22Rv1 (cell line): Measurements from ENCODE around the gene RLF.

Experiments used
- ZFX ChIP-seq: fragments of 450-650 bp; IDR thresholded peaks from 2 replicates; pipeline ENCODE4 v1.6.1; 2017; ENCODE audit warnings: antibody characterized with exemption, borderline replicate concordance
- TF ChIP-seq, protein P1 (sequence below): fragments of 450-650 bp; IDR thresholded peaks from 2 replicates; pipeline ENCODE4 v1.5.1; 2017; ENCODE audit warnings: mild to moderate bottlenecking

DNA sequence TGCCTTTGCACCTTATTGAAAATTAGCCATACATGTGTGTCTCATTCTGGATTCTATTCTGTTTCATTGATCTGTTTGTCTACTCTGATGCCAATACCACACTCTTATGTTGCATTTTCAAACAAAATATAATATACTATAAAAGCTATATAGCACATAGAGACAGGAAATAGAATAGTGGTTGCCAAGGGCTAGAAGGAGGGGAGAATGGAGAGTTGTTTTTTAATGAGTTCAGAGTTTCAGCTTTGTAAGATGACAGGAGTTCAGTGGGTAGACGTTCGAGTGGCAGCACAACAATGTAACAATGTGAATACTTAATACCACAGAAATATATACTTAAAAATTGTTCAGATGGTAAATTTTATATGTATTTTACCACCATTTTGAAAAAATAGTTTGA is 17.0 kb downstream of the RLF start:
- TF ChIP-seq, protein P1, sequence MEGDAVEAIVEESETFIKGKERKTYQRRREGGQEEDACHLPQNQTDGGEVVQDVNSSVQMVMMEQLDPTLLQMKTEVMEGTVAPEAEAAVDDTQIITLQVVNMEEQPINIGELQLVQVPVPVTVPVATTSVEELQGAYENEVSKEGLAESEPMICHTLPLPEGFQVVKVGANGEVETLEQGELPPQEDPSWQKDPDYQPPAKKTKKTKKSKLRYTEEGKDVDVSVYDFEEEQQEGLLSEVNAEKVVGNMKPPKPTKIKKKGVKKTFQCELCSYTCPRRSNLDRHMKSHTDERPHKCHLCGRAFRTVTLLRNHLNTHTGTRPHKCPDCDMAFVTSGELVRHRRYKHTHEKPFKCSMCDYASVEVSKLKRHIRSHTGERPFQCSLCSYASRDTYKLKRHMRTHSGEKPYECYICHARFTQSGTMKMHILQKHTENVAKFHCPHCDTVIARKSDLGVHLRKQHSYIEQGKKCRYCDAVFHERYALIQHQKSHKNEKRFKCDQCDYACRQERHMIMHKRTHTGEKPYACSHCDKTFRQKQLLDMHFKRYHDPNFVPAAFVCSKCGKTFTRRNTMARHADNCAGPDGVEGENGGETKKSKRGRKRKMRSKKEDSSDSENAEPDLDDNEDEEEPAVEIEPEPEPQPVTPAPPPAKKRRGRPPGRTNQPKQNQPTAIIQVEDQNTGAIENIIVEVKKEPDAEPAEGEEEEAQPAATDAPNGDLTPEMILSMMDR, result no peak
- TF ChIP-seq ZFX, result no peak
